Activated CD8-positive, alpha-beta memory T cell treated with anti-CD3 and anti-CD28 coated beads for 48 hours (primary cell): ENCODE data around the gene TECRL.

Experiments
- DNase-seq, 3 experiments: peaks; one replicate each; pipeline ENCODE4 v3.0.0-alpha.2; 2020; ENCODE audit warnings: low read depth in 2 of 3, low spot score in 2 of 3

The TECRL gene

DNA sequence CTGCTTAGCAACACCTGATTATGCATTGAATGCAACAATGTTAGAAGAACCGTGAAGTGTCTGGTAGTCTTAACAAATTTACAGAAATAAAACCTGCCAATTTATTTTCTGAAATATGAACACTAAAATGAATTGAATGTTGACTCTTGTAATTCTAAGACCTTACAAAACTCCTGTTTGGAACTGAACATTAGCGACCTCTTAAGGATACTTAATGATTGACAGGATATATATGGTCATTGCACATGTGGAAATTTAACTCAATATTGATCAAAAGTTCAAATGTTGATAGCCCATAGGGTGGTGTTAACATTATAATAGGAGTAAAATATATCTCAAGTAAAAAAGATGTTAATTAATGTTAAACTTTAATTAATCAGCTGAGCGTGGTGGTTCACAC lies 79.1 kb downstream of the TECRL start:
- no peak for DNase-seq

DNA sequence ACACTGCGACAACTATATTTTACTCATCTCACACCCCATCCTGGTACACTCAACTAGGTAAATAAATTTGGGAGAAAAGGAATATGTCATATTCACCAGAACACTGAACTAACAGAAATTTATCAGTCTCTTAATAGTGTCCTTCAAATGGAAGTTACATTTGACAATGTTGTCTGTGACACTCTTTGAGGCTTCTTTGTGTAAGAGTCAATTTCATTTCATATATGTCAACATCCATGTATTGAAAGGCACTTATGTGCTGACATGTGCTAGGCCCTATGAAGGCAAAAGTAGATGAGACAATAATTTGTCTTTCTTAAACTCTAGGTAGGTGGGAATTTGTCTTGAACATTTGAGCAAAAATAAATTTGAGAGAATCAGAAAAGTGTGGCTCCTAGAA lies 82.0 kb downstream of the TECRL start:
- DNase-seq, result no peak

DNA sequence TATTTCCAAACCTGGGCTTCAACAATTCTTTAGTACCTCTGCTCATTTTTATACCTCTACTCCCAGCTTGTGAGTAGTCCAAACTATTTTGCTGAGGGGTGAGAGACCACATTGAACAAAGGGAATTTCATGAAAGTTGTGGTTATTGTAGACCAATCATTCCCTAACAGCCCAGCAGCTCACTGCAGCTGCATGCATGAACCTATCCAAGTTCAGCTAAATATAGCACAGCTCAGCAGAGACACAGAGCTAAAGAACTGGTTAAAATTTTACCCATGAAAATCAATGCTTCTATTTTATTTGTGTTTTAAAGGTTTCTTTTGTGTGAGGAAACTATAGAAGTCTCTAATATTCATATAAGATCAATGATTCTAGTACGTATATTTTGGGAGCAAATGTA lies 82.7 kb downstream of the TECRL start:
- DNase-seq, result no peak

DNA sequence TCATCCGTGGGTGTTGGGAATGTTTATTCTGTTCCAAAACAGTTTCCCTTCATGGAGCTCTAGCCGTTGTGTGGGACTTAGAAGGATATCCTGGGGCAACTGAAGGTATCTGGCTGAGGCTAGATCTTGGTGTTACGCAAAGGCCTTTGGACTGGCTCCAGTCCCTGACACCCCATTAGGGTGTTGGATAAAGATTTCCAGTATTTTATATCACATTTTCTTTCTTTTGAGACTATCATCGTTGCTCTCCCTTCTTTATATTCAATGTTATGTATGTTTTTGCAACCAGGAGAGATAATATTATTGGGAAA lies 103.0 kb downstream of the TECRL start:
- DNase-seq, result no peak

DNA sequence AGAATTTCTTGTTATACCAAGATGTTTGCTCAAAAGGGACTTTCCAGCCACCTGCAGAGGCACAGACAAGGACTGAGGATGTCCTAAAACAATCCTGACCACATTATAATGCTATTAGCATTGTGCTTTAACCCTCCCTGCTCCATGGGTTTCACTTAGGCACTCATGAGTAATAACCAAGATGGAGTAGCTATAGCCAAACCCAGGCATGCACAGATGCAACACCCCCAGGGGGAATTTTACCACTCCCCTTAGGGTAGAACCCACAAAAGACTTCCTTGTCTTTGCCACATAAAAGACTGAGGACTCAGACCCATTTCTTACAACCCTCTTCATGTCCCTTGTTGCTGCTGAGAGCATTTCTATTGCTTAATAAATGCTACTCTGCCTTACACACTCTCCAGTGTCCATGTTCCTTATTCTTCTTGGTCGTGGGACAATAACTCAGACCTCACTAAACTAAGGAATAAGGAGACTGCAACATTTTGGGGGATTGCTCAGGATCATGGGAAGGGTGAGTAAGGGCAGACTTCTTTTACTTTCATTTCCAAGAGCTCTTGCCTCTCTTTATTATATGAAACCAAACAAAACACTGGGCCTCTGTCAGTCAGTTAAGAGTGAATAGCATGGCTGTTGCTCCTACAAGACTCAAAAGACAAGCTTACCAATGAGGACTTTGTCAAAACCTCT lies 103.5 kb downstream of the TECRL start:
- DNase-seq, result no peak

DNA sequence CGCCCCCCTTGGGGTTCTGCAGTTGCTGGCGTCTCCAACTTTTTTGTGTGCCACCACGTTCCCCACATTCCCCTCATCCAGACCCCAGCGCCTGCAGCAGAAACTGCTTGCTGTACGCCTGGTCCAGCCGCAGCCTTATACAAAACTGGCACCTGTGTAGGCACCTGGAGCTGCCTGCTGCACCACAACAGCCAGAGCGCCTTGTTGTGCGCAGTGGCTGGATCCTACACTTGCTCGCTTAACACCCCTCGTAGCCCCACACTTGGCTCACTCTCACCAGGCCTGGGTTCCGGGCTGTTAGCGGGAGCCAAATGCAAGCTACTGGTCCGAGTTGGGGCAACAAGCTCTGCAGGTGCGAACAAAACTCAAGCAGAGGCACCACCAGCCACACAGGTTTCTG lies 136.8 kb downstream of the TECRL start:
- DNase-seq, result no peak

DNA sequence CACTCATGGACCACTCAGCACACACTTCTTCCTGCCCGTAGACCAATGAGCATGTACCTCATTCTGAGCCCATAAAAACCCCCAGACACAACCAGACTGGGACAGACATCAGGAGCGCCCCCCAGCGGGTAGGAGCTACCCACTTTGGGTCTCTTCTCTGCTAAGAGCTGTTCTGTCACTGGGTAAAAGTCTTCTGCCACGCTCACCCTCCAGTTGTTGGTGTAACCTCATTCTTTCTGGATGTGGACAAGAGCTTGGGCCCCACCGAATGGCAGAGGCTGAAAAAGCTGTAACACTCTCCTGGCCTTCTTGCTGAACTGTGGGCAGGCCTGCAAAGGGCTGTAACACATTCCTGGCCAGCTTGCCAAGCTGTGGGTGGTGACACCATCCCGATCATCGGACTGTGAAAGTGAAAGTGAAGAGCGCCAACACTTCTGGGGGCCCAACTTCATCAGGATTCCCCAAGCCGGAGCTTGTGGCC lies 137.6 kb downstream of the TECRL start:
- no peak for DNase-seq

DNA sequence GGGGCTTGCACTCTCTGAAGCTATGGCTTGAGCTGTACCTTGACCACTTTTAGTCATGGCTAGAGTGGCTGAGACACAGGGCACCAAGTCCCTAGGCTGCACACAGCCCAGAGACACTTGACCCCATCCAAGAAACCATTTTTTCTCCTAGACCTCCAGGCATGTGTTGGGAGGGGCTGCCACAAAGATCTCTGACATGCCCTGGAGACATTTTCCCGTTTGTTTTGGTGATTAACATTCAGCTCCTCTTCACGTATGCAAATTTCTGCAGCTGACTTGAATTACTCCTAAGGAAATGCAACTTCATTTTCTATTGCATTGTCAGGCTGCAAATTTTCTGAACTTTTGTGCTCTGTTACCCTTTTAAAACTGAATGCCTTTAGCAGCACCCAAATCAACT lies 142.6 kb downstream of the TECRL start:
- DNase-seq, result no peak

DNA sequence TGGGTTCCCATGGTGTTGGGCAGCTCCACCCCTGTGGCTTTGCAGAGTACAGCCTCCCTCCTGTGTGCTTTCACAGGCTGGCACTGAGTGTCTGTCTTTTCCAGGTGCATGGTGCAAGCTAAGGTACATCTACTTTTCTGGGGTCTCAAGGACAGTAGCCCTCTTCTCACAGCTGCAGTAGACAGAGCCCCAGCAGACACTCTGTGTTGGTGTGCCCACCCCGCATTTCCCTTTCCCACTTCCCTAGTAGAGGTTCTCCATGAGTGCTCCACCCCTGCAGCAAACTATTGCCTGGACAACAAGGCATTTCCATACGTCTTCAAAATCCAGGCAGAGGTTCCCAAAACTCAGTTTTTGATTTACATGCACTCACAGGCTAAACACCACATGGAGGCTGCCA lies 143.0 kb downstream of the TECRL start:
- DNase-seq, result no peak

DNA sequence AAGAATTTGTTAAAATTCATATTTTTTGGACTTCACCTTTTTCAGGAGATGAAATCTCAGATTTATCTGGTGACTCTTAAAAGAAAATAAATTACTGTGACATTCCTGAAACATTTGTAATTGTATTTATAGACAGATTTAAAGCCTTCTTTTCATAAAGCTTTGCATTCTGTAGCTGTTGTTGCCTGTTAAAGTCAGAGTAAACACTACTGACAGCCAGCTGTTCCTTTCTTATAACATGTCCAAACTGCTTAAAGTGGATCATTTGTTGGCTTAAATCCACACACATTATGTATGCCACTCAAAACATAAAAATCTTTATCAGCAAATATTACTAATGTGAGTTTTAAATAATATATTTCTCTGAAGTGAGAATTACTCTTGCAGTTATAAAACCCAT lies 157.5 kb downstream of the TECRL start:
- no peak for DNase-seq

DNA sequence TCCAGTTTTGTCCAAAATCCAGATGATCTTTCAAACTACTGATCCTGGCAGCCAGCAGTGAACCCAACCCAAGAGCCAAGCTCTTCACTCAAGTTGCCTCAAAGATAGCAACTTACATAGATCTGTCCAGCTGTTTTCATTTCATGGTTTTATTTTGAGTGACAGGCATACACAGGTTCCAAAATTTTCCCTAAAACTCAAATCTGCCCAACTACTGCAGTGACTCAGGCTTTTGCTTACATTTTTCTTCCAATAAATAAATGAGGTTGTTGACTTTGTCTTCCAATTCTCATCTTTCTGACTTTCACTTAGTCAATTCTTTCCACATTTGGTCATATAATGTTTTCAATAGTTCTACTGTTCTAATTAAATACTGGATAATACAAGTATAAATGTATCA lies 158.8 kb downstream of the TECRL start:
- DNase-seq, result no peak

DNA sequence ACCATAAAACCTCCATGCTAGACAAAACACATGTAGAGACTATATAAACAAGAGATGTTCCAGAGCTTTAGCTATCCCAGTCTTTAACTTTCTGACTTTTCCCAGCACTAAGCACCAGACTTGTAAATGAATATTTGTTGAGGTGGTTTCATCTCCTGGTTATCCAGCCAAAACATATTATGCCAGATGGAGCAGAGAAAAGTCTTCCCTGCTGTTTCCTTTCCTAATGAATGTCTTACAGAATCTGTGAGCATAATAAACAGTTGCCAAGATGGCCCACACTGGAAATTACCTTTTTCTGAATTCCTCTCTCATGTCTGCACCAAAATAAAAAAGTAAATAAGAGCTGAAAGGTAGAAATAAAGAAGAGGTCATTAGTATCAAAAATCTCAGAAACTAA lies 159.2 kb downstream of the TECRL start:
- DNase-seq, result no peak

DNA sequence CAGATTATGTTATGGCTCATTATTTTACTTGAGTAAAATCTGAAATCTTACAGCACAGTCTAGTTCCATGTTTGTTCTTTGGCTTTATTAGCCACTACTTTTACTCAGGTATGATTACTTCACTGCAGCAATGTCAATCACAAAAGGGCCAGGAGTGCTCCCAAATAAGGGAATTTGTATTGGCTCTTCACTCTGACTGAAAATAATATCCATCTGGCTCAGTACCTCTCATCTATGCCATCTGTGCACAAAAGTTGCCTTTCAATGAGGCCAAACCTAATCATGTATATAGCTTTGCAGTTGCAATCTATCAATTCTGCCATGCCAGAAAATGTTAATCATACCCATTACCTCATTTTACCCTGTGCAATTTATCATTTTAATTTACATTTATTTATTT lies 161.1 kb downstream of the TECRL start:
- DNase-seq, result no peak

DNA sequence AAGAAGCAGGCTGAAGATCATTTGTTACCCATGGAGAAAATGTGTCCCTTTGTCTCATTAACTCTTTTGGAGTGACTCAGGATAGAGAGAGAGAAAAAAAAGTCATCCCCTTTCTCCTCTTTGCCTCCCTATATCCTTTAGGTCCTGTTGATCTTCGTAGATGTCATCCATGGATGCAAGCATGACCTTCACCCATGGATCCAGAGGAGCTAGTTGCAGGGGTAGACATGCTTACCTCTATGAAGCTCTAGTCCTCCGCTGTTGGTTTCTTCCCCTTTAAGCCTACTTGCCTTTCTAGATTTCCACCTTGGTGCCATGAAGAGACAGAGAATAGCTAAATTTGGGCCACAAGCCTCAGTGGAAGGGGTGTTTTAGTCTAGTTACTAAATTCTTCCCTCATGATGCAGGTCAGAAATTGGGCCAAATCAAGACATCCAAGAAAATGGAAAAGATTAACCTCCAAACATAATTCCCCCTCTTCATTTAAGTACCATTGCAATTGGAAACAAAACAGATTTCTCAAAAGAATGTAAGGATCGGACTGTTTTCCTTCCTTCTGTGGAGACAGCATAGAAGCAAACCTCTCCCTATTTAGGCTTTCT lies 178.4 kb downstream of the TECRL start:
- DNase-seq, result no peak
